ENCODE data around the gene TEX54.

- TF ChIP-seq CTCF (IDR thresholded peaks at IDR 0.05) (peak in 1 of 12 donors; percentile 18), POLR2A (IDR thresholded peaks at IDR 0.05) (peak; percentile 79 to 97)
Measured at GRCh38 chr11:62855571-62856332, 23.1 kb upstream of the TEX54 start.
